Measurements from ENCODE around the gene ZNF827.

ZNF827 gene

GRCh38 chr4:145885666-145886065 is 53.0 kb downstream of the ZNF827 start:
- no peaks in the 10 kb centered on the region for H3K27me3 ChIP-seq (ENCODE audit: insufficient read depth, low read depth, severe bottlenecking)
- no peak overlapping the region for H3K27ac ChIP-seq
- DNase-seq = no peak
- no peaks in the 10 kb centered on the region for H3K9me3 ChIP-seq (ENCODE audit: severe bottlenecking)
- TF ChIP-seq CTCF (IDR thresholded peaks at IDR 0.05; ENCODE audit: low read depth, low read length) = no peak
- H3K36me3 ChIP-seq = peaks cover 23% of the 10 kb centered on the region
- H3K4me3 ChIP-seq (ENCODE audit: low read depth, low read length) = no peak overlapping the region

GRCh38 chr4:145884775-145885174 is 53.8 kb downstream of the ZNF827 start:
- Histone ChIP-seq H3K4me3 (ENCODE audit: low read depth, low read length) (no peak overlapping the region), H3K9me3 (ENCODE audit: severe bottlenecking) (no peaks in the 10 kb centered on the region), H3K27ac (no peak overlapping the region), H3K27me3 (ENCODE audit: insufficient read depth, low read depth, severe bottlenecking) (no peaks in the 10 kb centered on the region), H3K36me3 (peaks cover 24% of the 10 kb centered on the region)
- DNase-seq = no peak
- TF ChIP-seq CTCF (IDR thresholded peaks at IDR 0.05; ENCODE audit: low read depth, low read length) = no peak

- H3K27ac ChIP-seq = no peak overlapping the region
These were observed 55.4 kb downstream of the ZNF827 start for GRCh38 chr4:145883101-145883694.

DNA sequence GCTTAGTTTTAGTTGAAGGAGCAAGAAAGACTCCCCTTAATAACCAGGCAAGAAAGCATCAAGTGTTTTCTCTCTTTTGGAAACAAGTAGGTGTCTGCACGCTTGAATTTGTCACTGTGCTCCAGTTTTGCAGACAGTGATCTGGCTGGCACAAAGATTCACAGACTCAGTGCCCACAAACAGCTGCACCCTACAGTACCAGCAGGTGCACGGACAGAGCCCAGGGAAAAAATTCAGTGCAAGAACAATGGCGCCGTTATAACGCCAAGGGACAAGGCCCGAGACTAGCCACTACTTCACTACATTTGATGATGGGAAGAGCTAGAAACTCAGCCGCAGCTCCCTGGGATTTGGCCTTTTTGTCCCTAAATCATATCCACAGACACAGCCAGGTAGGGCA is 56.0 kb downstream of the ZNF827 start:
- H3K27me3 ChIP-seq (ENCODE audit: insufficient read depth, low read depth, severe bottlenecking) = no peaks in the 10 kb centered on the region
- H3K9me3 ChIP-seq (ENCODE audit: severe bottlenecking) = no peaks in the 10 kb centered on the region
- no peak for DNase-seq
- H3K36me3 ChIP-seq = peaks cover 24% of the 10 kb centered on the region
- H3K4me3 ChIP-seq (ENCODE audit: low read depth, low read length) = no peak overlapping the region
- no peak for TF ChIP-seq CTCF (IDR thresholded peaks at IDR 0.05; ENCODE audit: low read depth, low read length)
- no peak overlapping the region for H3K27ac ChIP-seq

More at GRCh38 chr4:145883101-145883694, 55.4 kb downstream of the ZNF827 start:
- Histone ChIP-seq H3K9me3 (ENCODE audit: severe bottlenecking) (no peaks in the 10 kb centered on the region), H3K27me3 (ENCODE audit: insufficient read depth, low read depth, severe bottlenecking) (no peaks in the 10 kb centered on the region), H3K36me3 (peaks cover 24% of the 10 kb centered on the region), H3K4me3 (ENCODE audit: low read depth, low read length) (no peak overlapping the region)
- DNase-seq = no peak
- no peak for TF ChIP-seq CTCF (IDR thresholded peaks at IDR 0.05; ENCODE audit: low read depth, low read length)

DNA sequence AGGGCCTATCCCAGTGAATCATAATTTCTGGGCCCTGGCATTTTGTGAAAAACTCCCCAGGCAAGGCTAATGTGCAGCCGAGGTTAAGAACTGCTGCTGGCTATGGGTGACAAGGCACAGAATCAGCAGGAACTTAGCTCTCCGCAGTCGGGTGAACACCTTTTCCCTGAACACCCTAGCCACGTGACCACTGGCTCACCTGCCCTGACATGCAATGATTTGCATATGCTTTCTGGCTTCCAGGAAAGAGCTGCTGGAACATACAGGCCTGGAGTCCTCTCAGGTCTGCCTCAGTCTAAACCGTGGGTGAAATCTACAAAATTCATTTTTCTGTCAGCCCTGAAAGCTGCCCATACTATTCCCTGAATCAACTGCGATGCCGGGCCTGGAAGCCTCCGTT is 56.6 kb downstream of the ZNF827 start:
- Histone ChIP-seq H3K27ac (no peak overlapping the region), H3K36me3 (peaks cover 26% of the 10 kb centered on the region), H3K4me3 (ENCODE audit: low read depth, low read length) (no peak overlapping the region), H3K9me3 (ENCODE audit: severe bottlenecking) (no peaks in the 10 kb centered on the region), H3K27me3 (ENCODE audit: insufficient read depth, low read depth, severe bottlenecking) (no peaks in the 10 kb centered on the region)
- DNase-seq = no peak
- no peak for TF ChIP-seq CTCF (IDR thresholded peaks at IDR 0.05; ENCODE audit: low read depth, low read length)

- no peak overlapping the region for H3K4me3 ChIP-seq (ENCODE audit: low read depth, low read length)
- DNase-seq = no peak
- no peaks in the 10 kb centered on the region for H3K27me3 ChIP-seq (ENCODE audit: insufficient read depth, low read depth, severe bottlenecking)
- TF ChIP-seq CTCF (IDR thresholded peaks at IDR 0.05; ENCODE audit: low read depth, low read length) = no peak
- no peaks in the 10 kb centered on the region for H3K9me3 ChIP-seq (ENCODE audit: severe bottlenecking)
- peaks cover 28% of the 10 kb centered on the region for H3K36me3 ChIP-seq
- H3K27ac ChIP-seq = no peak overlapping the region
These were observed 57.0 kb downstream of the ZNF827 start for GRCh38 chr4:145881576-145881975.

All from WERI-Rb-1 (cell line).